PC-3 (cell line): ENCODE measurements around the gene KLK10. TPM values are rescaled to one million over a fixed set of nuclear protein-coding genes. Genes with fewer than 3 reads are reported as not detected.

Source experiments
- ATAC-seq: fragments of 200-7000 bp; cut with Tn5 transposase; 2 replicates; pipeline ENCODE4 v1.9.1; 2020; ENCODE audit warnings: mild to moderate bottlenecking, moderate library complexity
- BruUV-seq: library from RNA; stranded (reverse); fragments of 400-500 nt; replicated peaks from 2 replicates; lab custom pipeline; 2021; lab: Mats Ljungman, UMichigan
- CTCF ChIA-PET: fragments of 300-600 bp; sonication (Branson Sonifier 250); formaldehyde crosslinking; loops from one replicate; lab custom pipeline; 2022; ENCODE audit warnings: antibody characterized with exemption; lab: Charles Lee
- POLR2A ChIA-PET: fragments of 300-600 bp; sonication (Branson Sonifier 250); formaldehyde crosslinking; loops from one replicate; lab custom pipeline; 2022; ENCODE audit warnings: antibody characterized with exemption; ENCODE audit not compliant: unreplicated experiment; lab: Charles Lee
- DNase-seq: peaks from one replicate; pipeline ENCODE4 v3.0.0-alpha.2; 2015
- H2AFZ ChIP-seq: fragments of 300-600 bp; sonication (generic); 2 replicates; pipeline ENCODE4 v1.6.0; 2016; ENCODE audit warnings: antibody characterized with exemption, low read length
- H3F3A ChIP-seq: fragments of 300-600 bp; sonication (generic); one replicate; pipeline ENCODE4 v1.6.0; 2017; ENCODE audit warnings: antibody characterized with exemption, low read length, control low read depth, mild to moderate bottlenecking; ENCODE audit not compliant: unreplicated experiment
- H3K27ac ChIP-seq: fragments of 300-600 bp; sonication (generic); 2 replicates; pipeline ENCODE4 v1.5.1; 2016; ENCODE audit warnings: mild to moderate bottlenecking, low read length
- H3K27me3 ChIP-seq: fragments of 300-600 bp; sonication (generic); 2 replicates; pipeline ENCODE4 v1.6.1; 2016; ENCODE audit warnings: low read length, mixed read lengths
- H3K36me3 ChIP-seq: fragments of 300-600 bp; sonication (generic); 2 replicates; pipeline ENCODE4 v1.6.1; 2016; ENCODE audit warnings: low read depth, mixed run types, low read length, mixed read lengths
- H3K4me1 ChIP-seq: fragments of 300-600 bp; sonication (generic); 2 replicates; pipeline ENCODE4 v1.5.1; 2016; ENCODE audit warnings: low read length; ENCODE audit not compliant: insufficient read depth
- H3K4me2 ChIP-seq: fragments of 300-600 bp; sonication (generic); 2 replicates; pipeline ENCODE4 v1.6.0; 2016; ENCODE audit warnings: low read length
- H3K4me3 ChIP-seq: fragments of 300-600 bp; sonication (generic); 2 replicates; pipeline ENCODE4 v1.5.1; 2016; ENCODE audit warnings: mild to moderate bottlenecking, low read length, mixed read lengths
- H3K79me2 ChIP-seq: fragments of 300-600 bp; sonication (generic); 2 replicates; pipeline ENCODE4 v1.6.1; 2017; ENCODE audit warnings: low read length, mixed read lengths
- H3K9ac ChIP-seq: fragments of 300-600 bp; sonication (generic); 2 replicates; pipeline ENCODE4 v1.6.0; 2016; ENCODE audit warnings: mild to moderate bottlenecking, low read length
- H3K9me2 ChIP-seq: fragments of 300-600 bp; sonication (generic); replicated peaks from 2 replicates; pipeline ENCODE4 v1.6.1; 2016; ENCODE audit warnings: mixed run types, low read length, mixed read lengths
- H3K9me3 ChIP-seq: fragments of 300-600 bp; sonication (generic); 2 replicates; pipeline ENCODE4 v1.6.1; 2016; ENCODE audit warnings: low read length, mixed read lengths
- H4K20me1 ChIP-seq: fragments of 300-600 bp; sonication (generic); 2 replicates; pipeline ENCODE4 v1.6.1; 2016; ENCODE audit warnings: low read length, mixed read lengths
- CTCF ChIP-seq: fragments of 300-600 bp; sonication (generic); conservative IDR thresholded peaks from 2 replicates; pipeline ENCODE4 v1.5.1; 2017; ENCODE audit warnings: antibody characterized with exemption, low read depth, mild to moderate bottlenecking, low read length
- EZH2 ChIP-seq: fragments of 300-600 bp; sonication (generic); IDR thresholded peaks from one replicate; pipeline ENCODE4 v1.6.1; 2017; ENCODE audit warnings: antibody characterized with exemption, mild to moderate bottlenecking, low read length; ENCODE audit not compliant: unreplicated experiment
- EZH2phosphoT487 ChIP-seq: fragments of 300-600 bp; sonication (generic); IDR thresholded peaks from 2 replicates; pipeline ENCODE4 v1.6.1; 2018; ENCODE audit warnings: mild to moderate bottlenecking, antibody characterized with exemption, low read length, borderline replicate concordance
- intact Hi-C: fragments of 100-400 bp; cut with micrococcal nuclease; formaldehyde crosslinking; loops from 2 replicates; pipeline ENCODE4 v1.9.0; 2023
- total RNA-seq: library from RNA; depleted of rRNA; stranded (reverse); fragments of >200 nt; gene quantifications from 2 replicates; pipeline ENCODE4 v1.2.3, GENCODE V29; 2014

KLK10 gene
- total RNA-seq, 1 experiment from 2014 or later, result 1.2 TPM

GRCh38 chr19:51015691-51016267, 3.7 kb downstream of the KLK10 start:
- Histone ChIP-seq H3K36me3 (no peaks in the 10 kb centered on the region), H3K4me1 (peaks cover 19% of the 10 kb centered on the region; the same call in 1 of the 2 replicates), H3K4me3 (no peak overlapping the region), H3K79me2 (no peaks in the 10 kb centered on the region), H3K4me2 (no peak overlapping the region), H3K9me3 (0 out of 2 replicates have a peak, but pooled peaks cover 4% of the 10 kb centered on the region), H3F3A (no peaks in the 10 kb centered on the region), H4K20me1 (no peaks in the 10 kb centered on the region), H3K27ac (no peak overlapping the region), H2AFZ (no peak overlapping the region), H3K27me3 (no peaks in the 10 kb centered on the region), H3K9me2 (no peaks in the 10 kb centered on the region), H3K9ac (no peak overlapping the region)
- BruUV-seq, result no TSS peak
- ChIA-PET CTCF (interaction anchor here (1.3 kb wide), 1 partner anchor 94 kb away, joined by 15 read pairs; no protein-coding TSS in a partner anchor), POLR2A (no interaction called here)
- ATAC-seq (no peak), DNase-seq (no peak)
- intact Hi-C loops, result loop anchor here (1.0 to 5.0 kb wide), 2 partner anchors 85 to 213 kb away; no protein-coding TSS in a partner anchor
- TF ChIP-seq EZH2phosphoT487 (no peak), EZH2 (no peak), CTCF (no peak)

GRCh38 chr19:51014242-51014641, 5.3 kb downstream of the KLK10 start:
- intact Hi-C loops, result no loop called here
- Histone ChIP-seq H3K27me3 (no peaks in the 10 kb centered on the region), H3K9me2 (no peaks in the 10 kb centered on the region), H3K4me1 (peaks cover 26% of the 10 kb centered on the region; the same call in 1 of the 2 replicates), H3K36me3 (no peaks in the 10 kb centered on the region), H3K4me2 (no peak overlapping the region), H3K79me2 (no peaks in the 10 kb centered on the region), H3K27ac (no peak overlapping the region), H3K4me3 (no peak overlapping the region), H3K9ac (no peak overlapping the region), H2AFZ (no peak overlapping the region), H4K20me1 (no peaks in the 10 kb centered on the region), H3F3A (no peaks in the 10 kb centered on the region), H3K9me3 (0 out of 2 replicates have a peak, but pooled peaks cover 4% of the 10 kb centered on the region)
- BruUV-seq, result no TSS peak
- ATAC-seq (no peak), DNase-seq (no peak)
- ChIA-PET POLR2A (no interaction called here), CTCF (no interaction called here)
- TF ChIP-seq EZH2, result no peak

GRCh38 chr19:51012661-51013190, 6.8 kb downstream of the KLK10 start:
- H3K27me3 ChIP-seq, result no peaks in the 10 kb centered on the region
- H4K20me1 ChIP-seq, result no peaks in the 10 kb centered on the region
- ATAC-seq, result no peak
- no TSS peak for BruUV-seq
- H3K36me3 ChIP-seq, result no peaks in the 10 kb centered on the region
- H3K4me2 ChIP-seq, result no peak overlapping the region
- H3K9me2 ChIP-seq, result no peaks in the 10 kb centered on the region
- peak; percentile 71 for DNase-seq
- H3K4me3 ChIP-seq, result no peak overlapping the region
- ChIA-PET POLR2A (interaction anchor here (0.7 kb wide), 1 partner anchor 35 kb away, joined by 10 read pairs; no protein-coding TSS in a partner anchor), CTCF (interaction anchor here (0.6 kb wide), 1 partner anchor 60 kb away, joined by 3 read pairs; the partner anchor contains the start of gene KLK5)
- H3K27ac ChIP-seq, result no peak overlapping the region
- H3K79me2 ChIP-seq, result no peaks in the 10 kb centered on the region
- no peak overlapping the region for H3K9ac ChIP-seq
- intact Hi-C loops, result no loop called here
- H2AFZ ChIP-seq, result no peak overlapping the region
- H3K4me1 ChIP-seq, result peaks cover 25% of the 10 kb centered on the region; the same call in 1 of the 2 replicates
- no peaks in the 10 kb centered on the region for H3F3A ChIP-seq
- H3K9me3 ChIP-seq, result 0 out of 2 replicates have a peak, but pooled peaks cover 4% of the 10 kb centered on the region
- no peak for TF ChIP-seq EZH2
- no peak for TF ChIP-seq EZH2phosphoT487
- no peak for TF ChIP-seq CTCF
